Fibroblast of the aortic adventitia (primary cell): ENCODE results near the gene SIK3. TPM values are rescaled to one million over a fixed set of nuclear protein-coding genes. Genes with fewer than 3 reads are reported as not detected.

Experiments used
- DNase-seq: peaks from one replicate; pipeline ENCODE4 v3.0.0-alpha.2; 2010; ENCODE audit warnings: low read depth
- H3K4me3 ChIP-seq: 2 replicates; pipeline ENCODE4 v1.5.1; 2011; ENCODE audit warnings: low read depth, mild to moderate bottlenecking, control low read depth, low read length, moderate library complexity
- total RNA-seq: library from RNA; depleted of rRNA; stranded (reverse); fragments of >200 nt; gene quantifications from 2 replicates; pipeline ENCODE4 v1.2.3, GENCODE V29; 2012; ENCODE audit warnings: low replicate concordance
- TF ChIP-seq, protein P1 (sequence below): IDR thresholded peaks from 2 replicates; pipeline ENCODE4 v1.5.1; 2011; ENCODE audit warnings: mild to moderate bottlenecking, low read length, control low read depth, inconsistent platforms; ENCODE audit not compliant: insufficient read depth

SIK3 gene
- total RNA-seq, 1 donor = 18.4 TPM

DNA sequence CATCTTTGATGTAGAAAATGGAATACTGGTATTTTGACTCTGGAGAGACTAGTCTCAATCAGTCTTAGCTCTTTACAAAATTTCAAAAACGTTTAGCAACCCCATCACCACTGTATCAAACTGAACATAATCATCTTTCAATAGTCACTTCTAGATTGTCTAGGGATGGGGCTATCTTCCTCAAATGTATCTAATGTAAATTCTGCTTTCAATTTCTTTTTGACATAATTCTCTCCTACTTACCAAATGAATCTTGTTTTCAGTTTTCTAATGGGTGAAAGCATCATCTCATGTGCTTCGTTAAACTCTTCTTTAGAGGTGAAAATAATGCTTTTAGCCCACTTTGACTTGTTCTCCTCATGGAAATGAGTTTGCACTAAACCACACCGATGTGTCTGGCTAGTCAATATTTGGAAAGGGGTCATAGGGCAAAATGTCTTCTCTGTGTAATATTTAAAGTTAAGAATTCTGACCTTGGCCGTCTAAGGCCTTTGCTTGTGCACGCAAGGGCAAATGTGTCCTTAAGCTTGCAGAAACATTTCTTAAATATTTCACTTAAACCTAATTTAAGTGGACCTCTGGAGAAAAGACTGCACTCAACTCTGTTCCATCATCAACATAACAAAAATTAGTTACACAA lies 5.2 kb downstream of the SIK3 start:
- no peak for DNase-seq
- TF ChIP-seq, protein P1, sequence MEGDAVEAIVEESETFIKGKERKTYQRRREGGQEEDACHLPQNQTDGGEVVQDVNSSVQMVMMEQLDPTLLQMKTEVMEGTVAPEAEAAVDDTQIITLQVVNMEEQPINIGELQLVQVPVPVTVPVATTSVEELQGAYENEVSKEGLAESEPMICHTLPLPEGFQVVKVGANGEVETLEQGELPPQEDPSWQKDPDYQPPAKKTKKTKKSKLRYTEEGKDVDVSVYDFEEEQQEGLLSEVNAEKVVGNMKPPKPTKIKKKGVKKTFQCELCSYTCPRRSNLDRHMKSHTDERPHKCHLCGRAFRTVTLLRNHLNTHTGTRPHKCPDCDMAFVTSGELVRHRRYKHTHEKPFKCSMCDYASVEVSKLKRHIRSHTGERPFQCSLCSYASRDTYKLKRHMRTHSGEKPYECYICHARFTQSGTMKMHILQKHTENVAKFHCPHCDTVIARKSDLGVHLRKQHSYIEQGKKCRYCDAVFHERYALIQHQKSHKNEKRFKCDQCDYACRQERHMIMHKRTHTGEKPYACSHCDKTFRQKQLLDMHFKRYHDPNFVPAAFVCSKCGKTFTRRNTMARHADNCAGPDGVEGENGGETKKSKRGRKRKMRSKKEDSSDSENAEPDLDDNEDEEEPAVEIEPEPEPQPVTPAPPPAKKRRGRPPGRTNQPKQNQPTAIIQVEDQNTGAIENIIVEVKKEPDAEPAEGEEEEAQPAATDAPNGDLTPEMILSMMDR = no peak
- no peak overlapping the region for H3K4me3 ChIP-seq

DNA sequence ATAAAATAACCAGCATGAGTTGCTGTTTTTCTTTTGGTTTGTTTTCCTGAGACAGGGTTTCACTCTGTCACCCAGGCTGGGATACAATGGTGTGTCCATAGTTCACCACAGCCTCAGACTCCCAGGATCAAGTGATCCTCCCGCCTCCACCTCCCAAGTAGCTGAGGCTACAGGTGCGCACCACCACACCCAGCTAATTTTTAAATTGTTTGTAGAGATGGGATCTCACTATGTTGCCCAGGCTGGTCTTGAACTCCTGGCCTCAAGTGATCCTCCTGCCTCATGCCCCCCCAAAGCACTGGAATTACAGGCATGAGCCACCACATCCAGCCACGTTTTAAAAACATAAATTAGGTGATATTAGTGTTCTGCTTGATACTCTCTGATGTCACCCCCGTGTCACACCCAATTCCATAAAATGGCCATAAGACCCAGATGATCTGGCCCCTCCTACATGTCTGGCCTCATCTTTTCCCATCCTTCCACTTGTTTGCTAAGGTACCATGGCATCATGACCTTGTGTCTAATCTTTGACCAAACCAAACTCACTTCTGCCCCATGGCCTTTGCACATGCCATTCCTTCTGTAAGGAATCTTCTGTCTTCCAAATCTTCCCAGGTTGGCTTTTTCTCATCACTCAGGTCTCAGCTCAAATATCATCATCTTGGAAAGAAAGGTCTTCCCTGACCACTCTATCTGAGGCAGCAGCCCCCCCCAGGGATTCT lies 6.3 kb downstream of the SIK3 start:
- no peak for DNase-seq
- TF ChIP-seq, protein P1 = no peak

DNA sequence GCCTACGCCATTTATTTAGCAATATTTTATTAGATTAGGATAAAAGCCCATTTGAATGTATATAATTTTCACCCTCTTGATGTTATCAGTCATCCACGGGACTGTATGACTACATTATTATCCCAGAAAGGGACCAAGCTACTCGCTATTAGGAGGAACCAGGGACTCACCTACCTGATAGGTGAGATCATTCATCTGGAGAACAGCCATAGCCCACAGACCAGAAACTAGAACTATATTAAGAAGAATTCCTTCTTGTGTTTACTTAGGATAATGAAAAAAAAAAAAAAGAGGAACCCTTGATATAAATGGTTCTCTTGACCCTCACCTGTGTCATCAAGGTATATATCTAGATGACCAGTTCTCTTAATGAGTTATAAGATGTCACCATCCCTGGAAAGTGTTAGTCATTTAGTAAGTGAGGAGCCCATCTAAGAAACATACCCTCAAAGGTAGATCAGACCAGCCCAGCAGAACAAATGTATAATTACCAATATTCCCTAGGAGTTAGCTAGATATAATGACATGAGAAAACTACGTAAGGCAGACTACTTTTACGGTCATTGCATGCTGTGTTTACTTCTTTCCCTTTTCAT lies 8.0 kb downstream of the SIK3 start:
- DNase-seq = no peak
- TF ChIP-seq, protein P1 = no peak
- no peak overlapping the region for H3K4me3 ChIP-seq

More for the DNA sequence above, 6.3 kb downstream of the SIK3 start:
- H3K4me3 ChIP-seq = no peak overlapping the region

DNA sequence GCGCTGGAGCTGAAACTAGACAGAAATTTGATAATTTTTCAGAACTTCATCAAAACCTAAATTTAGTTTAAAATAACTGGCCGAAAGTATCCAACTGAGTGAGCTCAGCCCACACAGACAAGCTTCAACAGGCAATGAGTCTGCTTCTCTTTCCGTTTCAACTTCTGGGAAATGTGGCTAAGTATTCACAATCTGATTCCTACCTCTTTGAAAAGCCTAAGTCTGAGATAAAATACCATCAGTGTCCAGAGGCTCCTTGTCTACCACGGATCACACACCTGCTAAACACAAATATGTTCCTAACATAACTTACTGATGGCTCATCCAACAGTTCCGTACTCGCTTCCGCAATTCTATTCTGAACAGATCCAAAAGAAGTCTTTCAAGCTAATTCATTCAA lies 8.5 kb downstream of the SIK3 start:
- DNase-seq = no peak
- no peak overlapping the region for H3K4me3 ChIP-seq
- TF ChIP-seq, protein P1 = no peak

DNA sequence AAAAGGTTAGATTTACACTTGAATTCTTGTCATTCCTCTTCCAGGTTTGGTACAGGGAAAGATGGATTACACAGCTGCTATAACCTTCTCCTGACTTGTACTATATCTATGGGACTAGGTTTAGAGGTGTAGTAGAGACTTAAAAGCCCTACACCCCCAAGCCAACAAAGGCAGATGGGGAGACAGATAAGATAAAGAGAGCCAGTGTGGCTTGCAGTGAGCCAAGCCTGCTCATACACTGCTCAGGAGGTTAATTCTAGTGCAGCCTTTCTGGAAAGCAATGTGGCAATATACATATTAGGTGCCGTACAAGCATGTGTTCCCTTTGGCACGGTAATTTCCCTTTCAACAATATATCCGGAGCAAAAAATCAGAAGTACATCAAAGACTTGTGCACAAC lies 10.8 kb downstream of the SIK3 start:
- no peak overlapping the region for H3K4me3 ChIP-seq
- no peak for DNase-seq
- TF ChIP-seq, protein P1 = no peak

DNA sequence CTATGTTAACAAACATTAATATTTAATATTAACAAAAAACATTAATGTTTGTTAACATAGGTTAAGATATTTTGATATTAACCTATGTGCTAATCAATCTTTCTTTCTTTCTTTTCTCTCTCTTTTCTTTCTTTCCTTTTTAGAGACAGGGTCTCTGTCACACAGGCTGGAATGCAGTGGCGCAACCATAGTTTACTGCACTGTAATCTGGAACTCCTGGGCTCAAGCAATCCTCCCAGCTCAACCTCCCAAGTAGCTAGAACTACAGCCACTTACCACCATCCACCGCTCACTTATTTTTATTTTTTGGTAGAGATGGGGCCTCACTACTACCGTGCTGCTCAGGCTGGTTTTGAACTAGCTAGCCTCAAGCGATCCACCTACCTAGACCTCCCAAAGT lies 13.2 kb downstream of the SIK3 start:
- TF ChIP-seq, protein P1 = no peak
- DNase-seq = no peak

More for the DNA sequence above, 13.2 kb downstream of the SIK3 start:
- H3K4me3 ChIP-seq = no peak overlapping the region
